HepG2 (cell line): ENCODE results near the gene KRCC1. TPM values are rescaled to one million over a fixed set of nuclear protein-coding genes. Genes with fewer than 3 reads are reported as not detected.
A peak's percentile ranks its signal among the peaks of the same experiment; 100 is the strongest.

Experiments used
- CEBPB ChIP-seq: IDR thresholded peaks from 2 replicates; pipeline ENCODE4 v1.6.1; 2011; ENCODE audit warnings: low read depth, low read length, improper control_type of control experiment, borderline replicate concordance
- EHMT2 ChIP-seq: fragments of 200-600 bp; sonication (generic); IDR thresholded peaks from 2 replicates; pipeline ENCODE4 v1.7.0; 2017; ENCODE audit warnings: antibody characterized with exemption, low read depth, low read length, borderline replicate concordance
- ELF1 ChIP-seq: sonication (generic); formaldehyde crosslinking; IDR thresholded peaks from 2 replicates; pipeline ENCODE4 v1.4.0; 2020; ENCODE audit warnings: missing genetic modification reagents
- FOXO1 ChIP-seq: sonication (generic); formaldehyde crosslinking; IDR thresholded peaks from 2 replicates; pipeline ENCODE4 v1.4.0; 2020; ENCODE audit warnings: missing genetic modification reagents
- MEF2D ChIP-seq: sonication (generic); formaldehyde crosslinking; IDR thresholded peaks from 2 replicates; pipeline ENCODE4 v1.5.1; 2020; ENCODE audit warnings: mild to moderate bottlenecking, missing genetic modification reagents
- MXD4 ChIP-seq: IDR thresholded peaks from 2 replicates; pipeline ENCODE4 v1.6.1; 2016; ENCODE audit warnings: mild to moderate bottlenecking, missing biosample characterization, missing genetic modification reagents
- NR2F2 ChIP-seq: IDR thresholded peaks from 2 replicates; pipeline ENCODE4 v1.6.1; 2012; ENCODE audit warnings: low read depth, inconsistent platforms, borderline replicate concordance
- ONECUT2 ChIP-seq: sonication (generic); formaldehyde crosslinking; IDR thresholded peaks from 2 replicates; pipeline ENCODE4 v1.4.0; 2020; ENCODE audit warnings: missing genetic modification reagents
- TAF1 ChIP-seq: sonication (generic); formaldehyde crosslinking; IDR thresholded peaks from 2 replicates; pipeline ENCODE4 v1.4.0; 2020; ENCODE audit warnings: missing genetic modification reagents
- TEAD2 ChIP-seq: sonication (generic); formaldehyde crosslinking; IDR thresholded peaks from 2 replicates; pipeline ENCODE4 v1.9.0; 2021; ENCODE audit warnings: missing genetic modification reagents
- ZSCAN31 ChIP-seq: sonication (generic); formaldehyde crosslinking; IDR thresholded peaks from 2 replicates; pipeline ENCODE4 v1.5.0; 2020; ENCODE audit warnings: low read depth, mild to moderate bottlenecking, missing genetic modification reagents
- polyA plus RNA-seq, 8 experiments: library from polyadenylated mRNA; depleted of rRNA in 3 of 8; stranded (reverse) in 7 of 8; unstranded in 1 of 8; fragments of >200 nt; fragmentation: Illumina TruSeq in 4 of 8; extraction: Trizol in 4 of 8; gene quantifications; 2 replicates each; pipeline versions ENCODE4 v1.2.1 to v1.2.3, GENCODE V29; 2011 to 2016; ENCODE audit warnings: low read depth in 4 of 8, missing spikeins in 1 of 8, mixed read lengths in 1 of 8; ENCODE audit not compliant: insufficient read depth in 1 of 8
- total RNA-seq, 5 experiments: library from RNA; depleted of rRNA; stranded (reverse); fragments of >200 nt; fragmentation: Illumina TruSeq; extraction: Trizol; gene quantifications; 2 replicates each; pipeline ENCODE4 v1.2.3, GENCODE V29; 2016; ENCODE audit warnings: low read depth in 1 of 5
- TF ChIP-seq, protein P1 (sequence below): sonication (generic); formaldehyde crosslinking; IDR thresholded peaks from 2 replicates; pipeline ENCODE4 v1.4.0; 2020; ENCODE audit warnings: mild to moderate bottlenecking, missing genetic modification reagents
- TF ChIP-seq, protein P2 (sequence below): sonication (generic); formaldehyde crosslinking; IDR thresholded peaks from 2 replicates; pipeline ENCODE4 v1.5.1; 2020; ENCODE audit warnings: missing genetic modification reagents, mild to moderate bottlenecking, borderline replicate concordance
- TF ChIP-seq, protein P3 (sequence below): sonication (generic); formaldehyde crosslinking; IDR thresholded peaks from 2 replicates; pipeline ENCODE4 v1.4.0; 2020; ENCODE audit warnings: missing genetic modification reagents
- TF ChIP-seq, protein P4 (sequence below): sonication (generic); formaldehyde crosslinking; IDR thresholded peaks from 2 replicates; pipeline ENCODE4 v1.8.0; 2022; ENCODE audit warnings: mild to moderate bottlenecking, missing genetic modification reagents, borderline replicate concordance
- TF ChIP-seq, protein P5 (sequence below): sonication (generic); formaldehyde crosslinking; conservative IDR thresholded peaks from 2 replicates; pipeline ENCODE4 v1.4.0; 2020; ENCODE audit warnings: missing genetic modification reagents

KRCC1 gene
- total and polyA plus RNA-seq, 2 of the 13 experiments (the other 11 are each of a cell fraction or from before 2014, with no cell fraction given): 6.5 to 7.7 TPM

DNA sequence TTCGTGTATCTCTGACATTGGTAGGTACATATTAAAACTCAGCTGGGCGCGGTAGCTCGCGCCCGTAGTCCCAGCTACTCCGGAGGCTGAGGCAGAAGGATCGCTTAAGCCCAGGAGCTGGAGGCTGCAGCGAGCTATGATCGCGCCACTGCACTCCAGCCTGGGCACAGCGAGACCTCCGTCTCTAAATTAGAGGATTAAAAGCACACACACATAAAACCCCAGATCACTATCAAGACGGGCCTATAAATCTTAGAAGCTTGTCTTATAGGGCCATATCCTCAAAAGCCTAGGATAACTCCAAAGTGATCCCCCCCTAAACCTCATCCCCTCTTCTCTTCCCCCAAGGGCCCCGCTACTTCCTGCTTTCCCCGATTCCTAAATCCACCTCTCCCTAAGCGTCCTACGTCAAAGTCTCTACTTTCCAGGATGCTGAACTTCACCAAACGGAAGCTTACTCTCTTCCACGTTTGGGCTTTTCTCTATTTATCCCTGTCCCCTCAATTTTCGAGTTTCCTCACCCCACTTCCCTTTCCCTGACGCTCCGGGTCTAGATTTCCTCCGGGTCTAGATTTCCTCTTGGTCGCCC is 707 bp downstream of the KRCC1 start (continued):
- TF ChIP-seq, protein P1, sequence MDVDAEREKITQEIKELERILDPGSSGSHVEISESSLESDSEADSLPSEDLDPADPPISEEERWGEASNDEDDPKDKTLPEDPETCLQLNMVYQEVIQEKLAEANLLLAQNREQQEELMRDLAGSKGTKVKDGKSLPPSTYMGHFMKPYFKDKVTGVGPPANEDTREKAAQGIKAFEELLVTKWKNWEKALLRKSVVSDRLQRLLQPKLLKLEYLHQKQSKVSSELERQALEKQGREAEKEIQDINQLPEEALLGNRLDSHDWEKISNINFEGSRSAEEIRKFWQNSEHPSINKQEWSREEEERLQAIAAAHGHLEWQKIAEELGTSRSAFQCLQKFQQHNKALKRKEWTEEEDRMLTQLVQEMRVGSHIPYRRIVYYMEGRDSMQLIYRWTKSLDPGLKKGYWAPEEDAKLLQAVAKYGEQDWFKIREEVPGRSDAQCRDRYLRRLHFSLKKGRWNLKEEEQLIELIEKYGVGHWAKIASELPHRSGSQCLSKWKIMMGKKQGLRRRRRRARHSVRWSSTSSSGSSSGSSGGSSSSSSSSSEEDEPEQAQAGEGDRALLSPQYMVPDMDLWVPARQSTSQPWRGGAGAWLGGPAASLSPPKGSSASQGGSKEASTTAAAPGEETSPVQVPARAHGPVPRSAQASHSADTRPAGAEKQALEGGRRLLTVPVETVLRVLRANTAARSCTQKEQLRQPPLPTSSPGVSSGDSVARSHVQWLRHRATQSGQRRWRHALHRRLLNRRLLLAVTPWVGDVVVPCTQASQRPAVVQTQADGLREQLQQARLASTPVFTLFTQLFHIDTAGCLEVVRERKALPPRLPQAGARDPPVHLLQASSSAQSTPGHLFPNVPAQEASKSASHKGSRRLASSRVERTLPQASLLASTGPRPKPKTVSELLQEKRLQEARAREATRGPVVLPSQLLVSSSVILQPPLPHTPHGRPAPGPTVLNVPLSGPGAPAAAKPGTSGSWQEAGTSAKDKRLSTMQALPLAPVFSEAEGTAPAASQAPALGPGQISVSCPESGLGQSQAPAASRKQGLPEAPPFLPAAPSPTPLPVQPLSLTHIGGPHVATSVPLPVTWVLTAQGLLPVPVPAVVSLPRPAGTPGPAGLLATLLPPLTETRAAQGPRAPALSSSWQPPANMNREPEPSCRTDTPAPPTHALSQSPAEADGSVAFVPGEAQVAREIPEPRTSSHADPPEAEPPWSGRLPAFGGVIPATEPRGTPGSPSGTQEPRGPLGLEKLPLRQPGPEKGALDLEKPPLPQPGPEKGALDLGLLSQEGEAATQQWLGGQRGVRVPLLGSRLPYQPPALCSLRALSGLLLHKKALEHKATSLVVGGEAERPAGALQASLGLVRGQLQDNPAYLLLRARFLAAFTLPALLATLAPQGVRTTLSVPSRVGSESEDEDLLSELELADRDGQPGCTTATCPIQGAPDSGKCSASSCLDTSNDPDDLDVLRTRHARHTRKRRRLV: peak; percentile 75; the same call in 1 of the 2 replicates
- TF ChIP-seq CEBPB (no peak), TAF1 (CRISPR knock-in tag) (no peak), MEF2D (CRISPR knock-in tag) (no peak), ZSCAN31 (CRISPR knock-in tag) (no peak), EHMT2 (no peak), ONECUT2 (no peak), FOXO1 (no peak), ELF1 (CRISPR knock-in tag) (0 out of 2 replicates have a peak, but pooled peaks have one; percentile 37), TEAD2 (CRISPR knock-in tag) (no peak), NR2F2 (no peak), MXD4 (no peak)
- TF ChIP-seq, protein P2, sequence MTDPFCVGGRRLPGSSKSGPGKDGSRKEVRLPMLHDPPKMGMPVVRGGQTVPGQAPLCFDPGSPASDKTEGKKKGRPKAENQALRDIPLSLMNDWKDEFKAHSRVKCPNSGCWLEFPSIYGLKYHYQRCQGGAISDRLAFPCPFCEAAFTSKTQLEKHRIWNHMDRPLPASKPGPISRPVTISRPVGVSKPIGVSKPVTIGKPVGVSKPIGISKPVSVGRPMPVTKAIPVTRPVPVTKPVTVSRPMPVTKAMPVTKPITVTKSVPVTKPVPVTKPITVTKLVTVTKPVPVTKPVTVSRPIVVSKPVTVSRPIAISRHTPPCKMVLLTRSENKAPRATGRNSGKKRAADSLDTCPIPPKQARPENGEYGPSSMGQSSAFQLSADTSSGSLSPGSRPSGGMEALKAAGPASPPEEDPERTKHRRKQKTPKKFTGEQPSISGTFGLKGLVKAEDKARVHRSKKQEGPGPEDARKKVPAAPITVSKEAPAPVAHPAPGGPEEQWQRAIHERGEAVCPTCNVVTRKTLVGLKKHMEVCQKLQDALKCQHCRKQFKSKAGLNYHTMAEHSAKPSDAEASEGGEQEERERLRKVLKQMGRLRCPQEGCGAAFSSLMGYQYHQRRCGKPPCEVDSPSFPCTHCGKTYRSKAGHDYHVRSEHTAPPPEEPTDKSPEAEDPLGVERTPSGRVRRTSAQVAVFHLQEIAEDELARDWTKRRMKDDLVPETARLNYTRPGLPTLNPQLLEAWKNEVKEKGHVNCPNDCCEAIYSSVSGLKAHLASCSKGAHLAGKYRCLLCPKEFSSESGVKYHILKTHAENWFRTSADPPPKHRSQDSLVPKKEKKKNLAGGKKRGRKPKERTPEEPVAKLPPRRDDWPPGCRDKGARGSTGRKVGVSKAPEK (CRISPR knock-in tag): no peak
- TF ChIP-seq, protein P3, sequence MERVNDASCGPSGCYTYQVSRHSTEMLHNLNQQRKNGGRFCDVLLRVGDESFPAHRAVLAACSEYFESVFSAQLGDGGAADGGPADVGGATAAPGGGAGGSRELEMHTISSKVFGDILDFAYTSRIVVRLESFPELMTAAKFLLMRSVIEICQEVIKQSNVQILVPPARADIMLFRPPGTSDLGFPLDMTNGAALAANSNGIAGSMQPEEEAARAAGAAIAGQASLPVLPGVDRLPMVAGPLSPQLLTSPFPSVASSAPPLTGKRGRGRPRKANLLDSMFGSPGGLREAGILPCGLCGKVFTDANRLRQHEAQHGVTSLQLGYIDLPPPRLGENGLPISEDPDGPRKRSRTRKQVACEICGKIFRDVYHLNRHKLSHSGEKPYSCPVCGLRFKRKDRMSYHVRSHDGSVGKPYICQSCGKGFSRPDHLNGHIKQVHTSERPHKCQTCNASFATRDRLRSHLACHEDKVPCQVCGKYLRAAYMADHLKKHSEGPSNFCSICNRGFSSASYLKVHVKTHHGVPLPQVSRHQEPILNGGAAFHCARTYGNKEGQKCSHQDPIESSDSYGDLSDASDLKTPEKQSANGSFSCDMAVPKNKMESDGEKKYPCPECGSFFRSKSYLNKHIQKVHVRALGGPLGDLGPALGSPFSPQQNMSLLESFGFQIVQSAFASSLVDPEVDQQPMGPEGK (CRISPR knock-in tag): no peak
- TF ChIP-seq, protein P4, sequence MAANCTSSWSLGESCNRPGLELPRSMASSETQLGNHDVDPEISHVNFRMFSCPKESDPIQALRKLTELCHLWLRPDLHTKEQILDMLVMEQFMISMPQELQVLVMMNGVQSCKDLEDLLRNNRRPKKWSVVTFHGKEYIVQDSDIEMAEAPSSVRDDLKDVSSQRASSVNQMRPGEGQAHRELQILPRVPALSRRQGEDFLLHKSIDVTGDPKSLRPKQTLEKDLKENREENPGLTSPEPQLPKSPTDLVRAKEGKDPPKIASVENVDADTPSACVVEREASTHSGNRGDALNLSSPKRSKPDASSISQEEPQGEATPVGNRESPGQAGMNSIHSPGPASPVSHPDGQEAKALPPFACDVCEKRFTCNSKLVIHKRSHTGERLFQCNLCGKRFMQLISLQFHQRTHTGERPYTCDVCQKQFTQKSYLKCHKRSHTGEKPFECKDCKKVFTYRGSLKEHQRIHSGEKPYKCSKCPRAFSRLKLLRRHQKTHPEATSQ: peak; percentile 23; the same call in 1 of the 2 replicates
- TF ChIP-seq, protein P5, sequence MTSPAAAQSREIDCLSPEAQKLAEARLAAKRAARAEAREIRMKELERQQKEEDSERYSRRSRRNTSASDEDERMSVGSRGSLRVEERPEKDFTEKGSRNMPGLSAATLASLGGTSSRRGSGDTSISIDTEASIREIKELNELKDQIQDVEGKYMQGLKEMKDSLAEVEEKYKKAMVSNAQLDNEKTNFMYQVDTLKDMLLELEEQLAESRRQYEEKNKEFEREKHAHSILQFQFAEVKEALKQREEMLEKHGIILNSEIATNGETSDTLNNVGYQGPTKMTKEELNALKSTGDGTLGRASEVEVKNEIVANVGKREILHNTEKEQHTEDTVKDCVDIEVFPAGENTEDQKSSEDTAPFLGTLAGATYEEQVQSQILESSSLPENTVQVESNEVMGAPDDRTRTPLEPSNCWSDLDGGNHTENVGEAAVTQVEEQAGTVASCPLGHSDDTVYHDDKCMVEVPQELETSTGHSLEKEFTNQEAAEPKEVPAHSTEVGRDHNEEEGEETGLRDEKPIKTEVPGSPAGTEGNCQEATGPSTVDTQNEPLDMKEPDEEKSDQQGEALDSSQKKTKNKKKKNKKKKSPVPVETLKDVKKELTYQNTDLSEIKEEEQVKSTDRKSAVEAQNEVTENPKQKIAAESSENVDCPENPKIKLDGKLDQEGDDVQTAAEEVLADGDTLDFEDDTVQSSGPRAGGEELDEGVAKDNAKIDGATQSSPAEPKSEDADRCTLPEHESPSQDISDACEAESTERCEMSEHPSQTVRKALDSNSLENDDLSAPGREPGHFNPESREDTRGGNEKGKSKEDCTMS (CRISPR knock-in tag): no peak
